K562 (cell line): ENCODE data around the gene NLE1. TPM values are rescaled to one million over a fixed set of nuclear protein-coding genes. Genes with fewer than 3 reads are reported as not detected.

ENCODE experiments used
- ATF1 ChIP-seq, 2 experiments: fragments of 450-650 bp in 1 of 2; IDR thresholded peaks; 2 replicates each; pipeline ENCODE4 v1.6.1; 2016; ENCODE audit warnings: missing compliant biosample characterization in 1 of 2, missing genetic modification characterization in 1 of 2
- CBFA2T3 ChIP-seq: fragments of 450-650 bp; IDR thresholded peaks from 2 replicates; pipeline ENCODE4 v1.6.1; 2017
- CTBP1 ChIP-seq: fragments of 450-650 bp; IDR thresholded peaks from 2 replicates; pipeline ENCODE4 v1.6.1; 2016; ENCODE audit warnings: borderline replicate concordance
- ETV5 ChIP-seq: sonication (generic); formaldehyde crosslinking; IDR thresholded peaks from 2 replicates; pipeline ENCODE4 v1.4.0; 2020; ENCODE audit warnings: low read depth, mild to moderate bottlenecking, missing genetic modification reagents
- FOXK1 ChIP-seq: sonication (generic); formaldehyde crosslinking; IDR thresholded peaks from 2 replicates; pipeline ENCODE4 v1.8.0; 2022; ENCODE audit warnings: missing genetic modification reagents, mild to moderate bottlenecking, borderline replicate concordance
- GTF2B ChIP-seq: IDR thresholded peaks from 2 replicates; pipeline ENCODE4 v1.6.1; 2011; ENCODE audit not compliant: insufficient read length; ENCODE audit errors: extremely low read depth
- HMBOX1 ChIP-seq: sonication (generic); IDR thresholded peaks from 2 replicates; pipeline ENCODE4 v1.6.1; 2016
- MYC ChIP-seq, 2 experiments: fragments of 250-450 bp in 1 of 2; sonication (Bioruptor Pico) in 1 of 2; IDR thresholded peaks; 2 replicates each; pipeline versions ENCODE4 v1.5.1 to v1.6.1; 2012 to 2021; ENCODE audit warnings: low read depth in 2 of 2, borderline replicate concordance in 1 of 2, improper control_type of control experiment in 1 of 2, low read length in 1 of 2, mild to moderate bottlenecking in 1 of 2, moderate library complexity in 1 of 2
- NBN ChIP-seq: fragments of 450-650 bp; IDR thresholded peaks from 2 replicates; pipeline ENCODE4 v1.6.1; 2016; ENCODE audit warnings: low read depth, mild to moderate bottlenecking
- NCOA6 ChIP-seq: fragments of 450-650 bp; IDR thresholded peaks from 2 replicates; pipeline ENCODE4 v1.6.1; 2017; ENCODE audit warnings: mild to moderate bottlenecking
- NKRF ChIP-seq: fragments of 450-650 bp; IDR thresholded peaks from 2 replicates; pipeline ENCODE4 v1.6.1; 2016; ENCODE audit warnings: borderline replicate concordance
- PHF8 ChIP-seq: fragments of 200-600 bp; sonication (generic); IDR thresholded peaks from 2 replicates; pipeline ENCODE4 v1.6.1; 2012; ENCODE audit warnings: mixed run types, mild to moderate bottlenecking, inconsistent platforms, low read length, moderate library complexity, borderline replicate concordance
- SIX5 ChIP-seq, 2 experiments: IDR thresholded peaks; 2 replicates each; pipeline ENCODE4 v1.6.1; 2011; ENCODE audit warnings: low read length in 2 of 2, borderline replicate concordance in 1 of 2, low read depth in 1 of 2, mild to moderate bottlenecking in 1 of 2, moderate library complexity in 1 of 2; ENCODE audit not compliant: insufficient read depth in 1 of 2
- SNAPC5 ChIP-seq: fragments of 250-450 bp; sonication (Bioruptor Pico); IDR thresholded peaks from 2 replicates; pipeline ENCODE4 v1.8.0; 2021; ENCODE audit warnings: moderate library complexity, mild to moderate bottlenecking, inconsistent platforms
- SP1 ChIP-seq: sonication (generic); formaldehyde crosslinking; IDR thresholded peaks from 2 replicates; pipeline ENCODE4 v1.8.1; 2022; ENCODE audit warnings: mild to moderate bottlenecking, missing genetic modification reagents
- TGIF2 ChIP-seq: sonication (generic); formaldehyde crosslinking; IDR thresholded peaks from 2 replicates; pipeline ENCODE4 v1.8.1; 2022; ENCODE audit warnings: mild to moderate bottlenecking, missing genetic modification reagents, moderate library complexity
- UBTF ChIP-seq, 2 experiments: IDR thresholded peaks; 2 replicates each; pipeline ENCODE4 v1.6.1; 2012; ENCODE audit warnings: improper control_type of control experiment in 2 of 2, low read depth in 2 of 2, low read length in 2 of 2, borderline replicate concordance in 1 of 2
- ZBTB7A ChIP-seq: IDR thresholded peaks from 2 replicates; pipeline ENCODE4 v1.6.1; 2011; ENCODE audit warnings: low read depth, mild to moderate bottlenecking, low read length, moderate library complexity, borderline replicate concordance; ENCODE audit not compliant: control insufficient read depth
- ZNF408 ChIP-seq: fragments of 250-450 bp; sonication (Bioruptor Pico); IDR thresholded peaks from 2 replicates; pipeline ENCODE4 v1.4.0; 2020; ENCODE audit warnings: low read depth, mild to moderate bottlenecking, moderate library complexity
- polyA plus RNA-seq, 8 experiments: library from polyadenylated mRNA; depleted of rRNA in 4 of 8; stranded (reverse) in 5 of 8; unstranded in 3 of 8; fragments of >200 nt; fragmentation: Nextera tagmentation in 2 of 8; fragmentation: Illumina TruSeq in 1 of 8; extraction: Ambion mirVana in 2 of 8; extraction: Trizol in 1 of 8; gene quantifications; 2 replicates each; pipeline versions ENCODE4 v1.2.1 to v1.2.3, GENCODE V29; 2011 to 2014; ENCODE audit warnings: inconsistent platforms in 1 of 8, missing spikeins in 1 of 8
- total RNA-seq, 7 experiments: library from RNA; depleted of rRNA in 6 of 7; stranded (reverse); fragments of >200 nt in 6 of 7; fragmentation: Illumina TruSeq in 2 of 7; extraction: Trizol in 2 of 7; gene quantifications; 2 replicates each; pipeline versions ENCODE4 v1.2.1 to v1.2.3, GENCODE V29; 2011 to 2021; ENCODE audit warnings: low replicate concordance in 1 of 7

NLE1 gene
- total and polyA plus RNA-seq, 9 of the 15 experiments (the other 6 are each of a cell fraction or from before 2014, with no cell fraction given): 3.8 to 69.0 (median 29.4) TPM

- TF ChIP-seq TGIF2 (CRISPR knock-in tag) (no peak), SP1 (CRISPR knock-in tag) (0 out of 2 replicates have a peak, but pooled peaks have one; percentile 2), MYC (IDR thresholded peaks at IDR 0.05; ENCODE audit: low read depth, low read length) (no peak; the same call in 1 of the 2 replicates), MYC (CRISPR knock-in tag; IDR thresholded peaks at IDR 0.05; ENCODE audit: borderline replicate concordance, low read depth) (no peak), FOXK1 (no peak), ZNF408 (CRISPR knock-in tag) (no peak), ZBTB7A (no peak), NCOA6 (no peak; the same call in 1 of the 2 replicates), HMBOX1 (peak; percentile 36; the same call in 1 of the 2 replicates), ETV5 (CRISPR knock-in tag) (no peak), NBN (peak; percentile 28; the same call in 1 of the 2 replicates), ATF1 (CRISPR knock-in tag; IDR thresholded peaks at IDR 0.05) (no peak), ATF1 (tag; IDR thresholded peaks at IDR 0.05) (0 out of 2 replicates have a peak, but pooled peaks have one; percentile 29), PHF8 (peak; percentile 10; the same call in 1 of the 2 replicates), CTBP1 (peak; percentile 42; the same call in 1 of the 2 replicates), GTF2B (no peak), SIX5 (IDR thresholded peaks at IDR 0.05; ENCODE audit: borderline replicate concordance in 1 of 2, insufficient read depth in 1 of 2, low read depth in 1 of 2, low read length in 2 of 2) (no peak), UBTF (IDR thresholded peaks at IDR 0.05; ENCODE audit: borderline replicate concordance in 1 of 2, low read depth in 2 of 2, low read length in 2 of 2) (peak in 1 of 2 experiments; percentile 73; a peak in 1 of 4 replicates), CBFA2T3 (0 out of 2 replicates have a peak, but pooled peaks have one; percentile 5), NKRF (peak; percentile 39; the same call in 1 of the 2 replicates), SNAPC5 (CRISPR knock-in tag) (no peak)
Observed at GRCh38 chr17:35088356-35088880, 53.7 kb downstream of the NLE1 start (continued).
